Stimulated activated naive CD8-positive, alpha-beta T cell treated with anti-CD3 and anti-CD28 coated beads, Interleukin-15, Interleukin-2, amounts not matched to agents 100 ng/mL and 50 ng/mL, for 24 hours (primary cell): ENCODE data around the gene ZBTB47.

Experiments used
- H3K27ac Mint-ChIP-seq: one replicate; pipeline ENCODE4 v1.8.0; 2021; ENCODE audit warnings: mild to moderate bottlenecking, mixed read lengths
- H3K27me3 Mint-ChIP-seq: one replicate; pipeline ENCODE4 v1.8.0; 2021; ENCODE audit warnings: mixed read lengths
- H3K36me3 Mint-ChIP-seq: one replicate; pipeline ENCODE4 v1.8.0; 2021; ENCODE audit warnings: low read depth, mixed read lengths
- H3K4me1 Mint-ChIP-seq: one replicate; pipeline ENCODE4 v1.8.0; 2021; ENCODE audit warnings: low read depth, mixed read lengths
- H3K4me3 Mint-ChIP-seq: one replicate; pipeline ENCODE4 v1.8.0; 2021; ENCODE audit warnings: mild to moderate bottlenecking, mixed read lengths
- H3K9me3 Mint-ChIP-seq: one replicate; pipeline ENCODE4 v1.8.0; 2021; ENCODE audit warnings: mixed read lengths

The ZBTB47 gene

GRCh38 chr3:42653560-42654330 lies at the start of gene ZBTB47:
ZBTB47 (plus strand) TSS chr3:42653697; CDS start chr3:42658356, 4,659 bp downstream.
- H3K4me3 Mint-ChIP-seq, result peak within 1 kb of the TSS; percentile 72
- H3K27ac Mint-ChIP-seq, result no peak within 1 kb of the TSS
- H3K27me3 Mint-ChIP-seq, result no peaks in the 10 kb centered on the region

DNA sequence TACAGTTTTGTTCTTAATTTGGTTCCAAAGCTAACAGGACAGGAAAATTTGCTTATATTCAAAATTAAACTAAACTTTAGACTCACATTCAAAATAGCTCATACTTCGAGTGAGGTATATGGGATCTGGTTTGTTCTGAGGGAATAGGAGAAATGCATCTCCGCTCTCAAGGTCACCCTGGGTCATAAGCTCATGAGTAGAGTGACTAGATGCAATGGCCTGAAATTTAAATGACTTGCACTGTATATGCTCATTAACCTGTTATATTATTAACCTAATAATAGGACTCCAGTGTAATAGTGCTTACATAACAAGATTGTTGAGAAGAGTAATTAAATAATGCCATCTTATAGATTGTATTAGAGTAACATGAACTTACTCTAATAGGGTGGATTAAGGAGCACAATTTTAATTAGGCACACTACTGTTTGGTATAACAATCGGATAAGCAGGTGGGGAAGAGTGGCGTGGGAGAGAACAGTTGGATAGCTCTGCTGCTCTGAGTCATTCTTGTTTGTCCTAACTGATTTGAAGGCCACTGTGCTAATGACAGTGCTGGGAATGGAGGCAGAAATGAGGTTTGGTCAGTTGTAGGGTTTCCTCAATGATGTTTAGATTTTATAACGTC lies 47.8 kb upstream of the ZBTB47 start:
- Mint-ChIP-seq H3K9me3 (no peaks in the 10 kb centered on the region), H3K4me1 (peaks cover 68% of the 10 kb centered on the region), H3K4me3 (no peak overlapping the region), H3K27ac (no peak overlapping the region), H3K36me3 (peaks cover 56% of the 10 kb centered on the region), H3K27me3 (no peaks in the 10 kb centered on the region)

More at GRCh38 chr3:42653560-42654330, at the start of gene ZBTB47:
- no peaks in the 10 kb centered on the region for H3K9me3 Mint-ChIP-seq
- H3K36me3 Mint-ChIP-seq, result peaks cover 7% of the 10 kb centered on the region
- peaks cover 20% of the 10 kb centered on the region for H3K4me1 Mint-ChIP-seq

DNA sequence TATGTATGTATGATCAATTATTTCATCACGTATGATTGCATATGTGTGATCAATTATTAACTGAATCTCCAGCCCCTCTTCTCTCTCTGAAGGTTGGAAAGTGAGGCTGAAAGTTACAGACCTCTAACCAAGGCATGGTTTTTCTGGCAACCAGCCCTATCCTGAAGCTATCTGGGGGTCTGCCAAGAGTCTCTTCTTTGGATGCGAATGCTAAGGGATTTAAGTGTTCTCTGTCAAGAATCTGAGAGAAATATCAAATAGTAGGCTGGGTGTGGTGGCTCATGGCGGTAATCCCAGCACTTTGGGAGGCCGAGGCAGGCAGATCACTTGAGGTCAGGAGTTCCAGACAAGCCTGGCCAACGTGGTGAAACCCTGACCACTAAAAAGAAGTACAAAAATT lies 44.9 kb upstream of the ZBTB47 start:
- H3K4me3 Mint-ChIP-seq, result no peak overlapping the region
- no peak overlapping the region for H3K27ac Mint-ChIP-seq
- no peaks in the 10 kb centered on the region for H3K27me3 Mint-ChIP-seq
- H3K36me3 Mint-ChIP-seq, result peaks cover 62% of the 10 kb centered on the region
- H3K9me3 Mint-ChIP-seq, result no peaks in the 10 kb centered on the region
- peaks cover 80% of the 10 kb centered on the region for H3K4me1 Mint-ChIP-seq

GRCh38 chr3:42610976-42611375 lies 42.5 kb upstream of the ZBTB47 start:
- H3K4me3 Mint-ChIP-seq, result no peak overlapping the region
- no peaks in the 10 kb centered on the region for H3K9me3 Mint-ChIP-seq
- peaks cover 65% of the 10 kb centered on the region for H3K4me1 Mint-ChIP-seq
- no peaks in the 10 kb centered on the region for H3K27me3 Mint-ChIP-seq
- peaks cover 47% of the 10 kb centered on the region for H3K36me3 Mint-ChIP-seq
- peak overlapping the region; percentile 17 for H3K27ac Mint-ChIP-seq

GRCh38 chr3:42612217-42612616 lies 41.3 kb upstream of the ZBTB47 start:
- no peaks in the 10 kb centered on the region for H3K9me3 Mint-ChIP-seq
- H3K4me1 Mint-ChIP-seq, result peaks cover 59% of the 10 kb centered on the region
- H3K27ac Mint-ChIP-seq, result no peak overlapping the region
- no peaks in the 10 kb centered on the region for H3K27me3 Mint-ChIP-seq
- H3K36me3 Mint-ChIP-seq, result peaks cover 43% of the 10 kb centered on the region
- no peak overlapping the region for H3K4me3 Mint-ChIP-seq

DNA sequence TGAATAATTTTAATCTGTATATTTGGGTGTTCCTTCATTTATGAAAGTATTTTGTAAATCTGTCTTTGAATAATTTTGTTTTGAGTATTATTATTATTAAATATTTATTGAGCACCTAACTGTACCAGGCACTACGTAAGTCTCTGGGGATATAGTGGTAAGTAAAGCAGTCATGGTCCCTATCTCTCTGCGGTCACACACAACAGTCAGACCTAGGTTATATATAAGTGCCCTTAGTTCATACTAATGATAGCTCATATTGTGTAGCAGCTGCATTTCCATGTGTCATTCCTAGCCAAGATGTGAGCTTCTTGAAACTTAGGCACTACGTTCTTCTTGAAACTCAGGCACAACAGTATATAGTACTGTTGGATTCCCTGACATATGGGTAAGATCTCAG lies 40.6 kb upstream of the ZBTB47 start:
- H3K27ac Mint-ChIP-seq, result no peak overlapping the region
- H3K36me3 Mint-ChIP-seq, result peaks cover 41% of the 10 kb centered on the region
- H3K27me3 Mint-ChIP-seq, result no peaks in the 10 kb centered on the region
- no peak overlapping the region for H3K4me3 Mint-ChIP-seq
- H3K4me1 Mint-ChIP-seq, result peaks cover 57% of the 10 kb centered on the region
- no peaks in the 10 kb centered on the region for H3K9me3 Mint-ChIP-seq

- Mint-ChIP-seq H3K9me3 (no peaks in the 10 kb centered on the region), H3K27ac (peak overlapping the region; percentile 5), H3K36me3 (peaks cover 41% of the 10 kb centered on the region)
These were observed 40.0 kb upstream of the ZBTB47 start for GRCh38 chr3:42613462-42613861.

DNA sequence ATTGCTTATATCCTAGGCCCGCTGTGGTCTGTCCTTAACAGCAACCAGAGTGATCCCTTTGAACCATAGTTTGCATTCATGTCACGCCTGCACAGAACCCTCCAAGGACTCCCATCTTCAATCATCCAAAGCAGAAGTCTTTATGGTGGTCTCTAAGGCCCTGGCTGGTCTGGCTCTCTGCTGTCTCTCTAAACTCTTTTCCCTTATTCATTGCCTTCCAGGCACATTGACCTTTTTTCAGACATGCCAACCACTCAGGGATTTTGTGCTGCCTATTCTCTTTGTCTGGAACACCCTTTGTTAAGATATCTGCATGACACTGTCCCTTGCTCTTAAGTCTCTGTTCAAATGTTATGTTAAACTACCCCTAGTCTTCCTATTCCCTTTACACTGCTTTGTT lies 21.9 kb upstream of the ZBTB47 start:
- Mint-ChIP-seq H3K9me3 (no peaks in the 10 kb centered on the region), H3K27me3 (no peaks in the 10 kb centered on the region), H3K4me3 (no peak overlapping the region), H3K27ac (no peak overlapping the region), H3K36me3 (peaks cover 59% of the 10 kb centered on the region), H3K4me1 (peaks cover 8% of the 10 kb centered on the region)

More at GRCh38 chr3:42613462-42613861, 40.0 kb upstream of the ZBTB47 start:
- peaks cover 57% of the 10 kb centered on the region for H3K4me1 Mint-ChIP-seq
- H3K4me3 Mint-ChIP-seq, result no peak overlapping the region
- H3K27me3 Mint-ChIP-seq, result no peaks in the 10 kb centered on the region

- Mint-ChIP-seq H3K27me3 (no peaks in the 10 kb centered on the region), H3K9me3 (no peaks in the 10 kb centered on the region), H3K4me1 (peaks cover 6% of the 10 kb centered on the region), H3K27ac (no peak overlapping the region), H3K36me3 (peaks cover 56% of the 10 kb centered on the region), H3K4me3 (no peak overlapping the region)
These were observed 21.4 kb upstream of the ZBTB47 start for GRCh38 chr3:42632146-42632545.

DNA sequence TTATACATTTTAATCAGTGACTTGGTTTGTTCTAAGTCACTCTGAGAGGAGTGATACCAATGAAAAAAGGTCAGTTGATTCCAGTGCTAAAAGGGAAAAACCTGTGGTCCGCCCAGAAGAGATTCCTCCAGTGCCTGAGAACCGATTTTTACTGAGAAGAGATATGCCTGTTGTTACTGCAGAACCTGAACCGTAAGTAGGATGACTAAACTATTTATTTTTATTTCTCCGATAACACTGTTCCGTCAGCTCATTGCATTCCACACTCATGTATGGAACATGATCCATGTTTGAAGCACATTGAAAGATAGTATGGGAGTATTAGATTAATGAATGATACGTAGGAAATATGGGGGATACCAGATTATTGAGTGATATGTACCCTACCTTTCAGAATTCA lies 20.0 kb upstream of the ZBTB47 start:
- no peak overlapping the region for H3K4me3 Mint-ChIP-seq
- H3K27ac Mint-ChIP-seq, result peak overlapping the region; percentile 3
- no peaks in the 10 kb centered on the region for H3K9me3 Mint-ChIP-seq
- H3K36me3 Mint-ChIP-seq, result peaks cover 50% of the 10 kb centered on the region
- H3K27me3 Mint-ChIP-seq, result no peaks in the 10 kb centered on the region
- peaks cover 3% of the 10 kb centered on the region for H3K4me1 Mint-ChIP-seq

- no peak overlapping the region for H3K27ac Mint-ChIP-seq
- peaks cover 3% of the 10 kb centered on the region for H3K4me1 Mint-ChIP-seq
- H3K36me3 Mint-ChIP-seq, result peaks cover 43% of the 10 kb centered on the region
- H3K27me3 Mint-ChIP-seq, result no peaks in the 10 kb centered on the region
- H3K9me3 Mint-ChIP-seq, result no peaks in the 10 kb centered on the region
- no peak overlapping the region for H3K4me3 Mint-ChIP-seq
These were observed 18.4 kb upstream of the ZBTB47 start for GRCh38 chr3:42635111-42635510.

GRCh38 chr3:42637001-42637400 lies 16.5 kb upstream of the ZBTB47 start:
- H3K27ac Mint-ChIP-seq, result no peak overlapping the region
- no peaks in the 10 kb centered on the region for H3K9me3 Mint-ChIP-seq
- H3K36me3 Mint-ChIP-seq, result peaks cover 41% of the 10 kb centered on the region
- H3K4me1 Mint-ChIP-seq, result peaks cover 3% of the 10 kb centered on the region
- no peaks in the 10 kb centered on the region for H3K27me3 Mint-ChIP-seq
- no peak overlapping the region for H3K4me3 Mint-ChIP-seq

DNA sequence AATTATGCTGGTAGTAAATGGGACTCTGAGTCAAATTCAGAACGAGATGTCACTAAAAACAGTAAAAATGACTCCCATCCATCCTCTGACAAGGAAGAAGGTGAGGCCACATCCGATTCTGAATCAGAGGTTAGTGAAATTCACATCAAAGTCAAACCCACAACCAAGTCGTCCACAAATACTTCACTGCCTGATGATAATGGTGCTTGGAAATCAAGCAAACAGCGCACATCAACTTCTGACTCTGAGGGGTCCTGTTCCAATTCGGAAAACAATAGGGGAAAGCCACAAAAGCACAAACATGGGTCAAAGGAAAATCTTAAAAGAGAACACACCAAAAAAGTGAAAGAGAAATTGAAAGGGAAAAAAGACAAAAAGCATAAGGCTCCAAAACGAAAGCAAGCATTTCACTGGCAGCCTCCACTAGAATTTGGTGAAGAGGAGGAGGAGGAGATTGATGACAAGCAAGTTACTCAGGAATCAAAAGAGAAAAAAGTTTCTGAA lies 15.1 kb upstream of the ZBTB47 start:
- Mint-ChIP-seq H3K4me3 (no peak overlapping the region), H3K27me3 (no peaks in the 10 kb centered on the region), H3K36me3 (peaks cover 41% of the 10 kb centered on the region), H3K4me1 (peaks cover 3% of the 10 kb centered on the region), H3K9me3 (no peaks in the 10 kb centered on the region), H3K27ac (no peak overlapping the region)

DNA sequence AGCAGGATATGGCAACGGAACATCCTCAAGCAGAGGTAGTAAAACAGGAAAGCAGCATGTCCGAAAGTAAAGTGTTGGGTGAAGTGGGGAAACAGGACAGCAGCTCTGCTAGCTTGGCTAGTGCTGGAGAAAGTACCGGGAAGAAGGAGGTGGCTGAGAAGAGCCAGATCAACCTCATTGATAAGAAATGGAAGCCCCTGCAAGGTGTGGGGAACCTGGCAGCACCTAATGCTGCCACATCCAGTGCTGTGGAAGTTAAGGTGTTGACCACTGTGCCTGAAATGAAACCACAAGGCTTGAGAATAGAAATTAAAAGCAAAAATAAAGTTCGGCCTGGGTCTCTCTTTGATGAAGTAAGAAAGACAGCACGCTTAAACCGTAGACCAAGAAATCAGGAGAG lies 14.3 kb upstream of the ZBTB47 start:
- Mint-ChIP-seq H3K36me3 (peaks cover 39% of the 10 kb centered on the region), H3K27ac (no peak overlapping the region), H3K9me3 (no peaks in the 10 kb centered on the region), H3K4me3 (no peak overlapping the region), H3K27me3 (no peaks in the 10 kb centered on the region), H3K4me1 (peaks cover 3% of the 10 kb centered on the region)

DNA sequence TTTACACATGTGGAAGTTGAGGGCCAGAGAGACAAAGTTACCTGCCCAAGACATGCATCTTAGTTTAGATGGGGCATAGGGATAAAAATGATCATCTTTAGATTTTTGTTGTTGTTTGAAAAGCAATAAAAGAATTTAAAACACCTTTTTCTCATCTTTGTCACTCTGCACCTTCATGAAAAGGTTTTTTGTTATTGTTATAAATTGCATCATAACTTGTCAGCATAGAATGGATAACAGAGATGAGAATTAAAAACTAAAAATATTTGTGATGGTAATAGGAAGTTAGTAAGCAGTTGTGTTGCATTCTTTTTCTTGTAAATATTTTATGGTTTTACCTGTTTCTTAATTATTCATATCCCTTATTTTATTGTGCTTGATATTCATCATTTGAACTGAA lies 13.4 kb upstream of the ZBTB47 start:
- Mint-ChIP-seq H3K9me3 (no peaks in the 10 kb centered on the region), H3K27me3 (no peaks in the 10 kb centered on the region), H3K27ac (no peak overlapping the region)

More for the DNA sequence above, 13.4 kb upstream of the ZBTB47 start:
- peaks cover 39% of the 10 kb centered on the region for H3K36me3 Mint-ChIP-seq
- H3K4me1 Mint-ChIP-seq, result peaks cover 1% of the 10 kb centered on the region
- H3K4me3 Mint-ChIP-seq, result no peak overlapping the region
